Measurements from ENCODE around the gene PRB2. TPM values are rescaled to one million over a fixed set of nuclear protein-coding genes. Genes with fewer than 3 reads are reported as not detected.
"Not testable (repeated sequence)": the region's sequence is repeated elsewhere in the genome, so short reads cannot be mapped to it uniquely, and the experiment has no call there.

PRB2 gene
- total and polyA plus RNA-seq, 2 experiments from 2014 or later = 0.10 to 1.5 TPM

DNA sequence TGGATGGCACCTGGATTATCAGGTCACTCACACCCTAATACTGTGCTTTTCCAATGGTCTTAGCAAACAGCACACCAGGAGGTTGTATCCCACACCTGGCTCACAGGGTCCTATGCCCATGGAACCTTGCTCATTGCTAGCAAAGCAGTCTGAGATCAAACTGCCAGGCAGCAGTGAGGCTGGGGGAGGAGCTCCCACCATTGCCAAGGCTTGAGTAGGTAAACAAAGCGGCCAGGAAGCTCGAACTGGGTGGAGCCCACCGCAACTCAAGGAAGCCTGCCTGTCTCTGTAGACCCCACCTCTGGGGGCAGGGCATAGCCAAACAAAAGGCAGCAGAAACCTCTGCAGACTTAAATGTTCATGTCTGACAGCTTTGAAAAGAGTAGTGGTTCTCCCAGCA lies 17.9 kb downstream of the PRB2 start:
- H3K27me3 ChIP-seq; DNase-seq (ENCODE audit: low spot score); H3K4me1 ChIP-seq (ENCODE audit: insufficient read depth); H4K20me1 ChIP-seq (ENCODE audit: insufficient read depth, poor library complexity, severe bottlenecking); H3K4me2 ChIP-seq; H3K4me3 ChIP-seq; H3K79me2 ChIP-seq; H3K27ac ChIP-seq; H3K9me2 ChIP-seq (replicated peaks; ENCODE audit: insufficient read depth); H2AFZ ChIP-seq; H3K36me3 ChIP-seq (replicated peaks; ENCODE audit: insufficient read depth, low read depth): not testable (repeated sequence)
- 97% methylated on average over 3 of the region's 3 CpGs for WGBS (ENCODE audit: low lambda C conversion rate, missing lambda C conversion rate)
- H3K9me3 ChIP-seq (ENCODE audit: low read depth) = peaks cover 14% of the 10 kb centered on the region

DNA sequence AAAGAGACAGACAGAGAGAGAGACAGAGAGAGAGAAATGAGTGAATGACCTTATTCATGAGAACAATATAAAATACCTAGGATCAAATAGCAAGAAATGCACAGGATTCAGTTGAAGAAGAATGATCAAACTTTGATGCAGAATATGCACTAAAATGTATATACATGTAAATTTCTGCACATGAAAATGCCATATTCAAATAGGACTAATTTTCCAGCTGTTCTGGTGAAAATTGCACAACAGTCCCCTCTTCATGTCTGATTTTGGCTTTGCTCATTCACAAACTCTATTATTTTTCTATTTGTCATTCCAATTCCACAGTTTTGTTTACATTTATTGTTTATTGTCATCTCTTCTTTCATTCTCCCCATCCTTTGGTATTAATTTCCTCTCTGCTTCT lies 34.2 kb downstream of the PRB2 start:
- TF ChIP-seq EZH2 (IDR thresholded peaks at IDR 0.05; ENCODE audit: borderline replicate concordance) (no peak), EZH2phosphoT487 (IDR thresholded peaks at IDR 0.05; ENCODE audit: low read depth, severe bottlenecking, unreplicated experiment) (no peak)
- TF ChIP-seq, protein P1, sequence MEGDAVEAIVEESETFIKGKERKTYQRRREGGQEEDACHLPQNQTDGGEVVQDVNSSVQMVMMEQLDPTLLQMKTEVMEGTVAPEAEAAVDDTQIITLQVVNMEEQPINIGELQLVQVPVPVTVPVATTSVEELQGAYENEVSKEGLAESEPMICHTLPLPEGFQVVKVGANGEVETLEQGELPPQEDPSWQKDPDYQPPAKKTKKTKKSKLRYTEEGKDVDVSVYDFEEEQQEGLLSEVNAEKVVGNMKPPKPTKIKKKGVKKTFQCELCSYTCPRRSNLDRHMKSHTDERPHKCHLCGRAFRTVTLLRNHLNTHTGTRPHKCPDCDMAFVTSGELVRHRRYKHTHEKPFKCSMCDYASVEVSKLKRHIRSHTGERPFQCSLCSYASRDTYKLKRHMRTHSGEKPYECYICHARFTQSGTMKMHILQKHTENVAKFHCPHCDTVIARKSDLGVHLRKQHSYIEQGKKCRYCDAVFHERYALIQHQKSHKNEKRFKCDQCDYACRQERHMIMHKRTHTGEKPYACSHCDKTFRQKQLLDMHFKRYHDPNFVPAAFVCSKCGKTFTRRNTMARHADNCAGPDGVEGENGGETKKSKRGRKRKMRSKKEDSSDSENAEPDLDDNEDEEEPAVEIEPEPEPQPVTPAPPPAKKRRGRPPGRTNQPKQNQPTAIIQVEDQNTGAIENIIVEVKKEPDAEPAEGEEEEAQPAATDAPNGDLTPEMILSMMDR (IDR thresholded peaks at IDR 0.05; ENCODE audit: poor library complexity) = no peak
- H3K27me3 ChIP-seq = no peaks in the 10 kb centered on the region
- no peaks in the 10 kb centered on the region for H3K9me2 ChIP-seq (replicated peaks; ENCODE audit: insufficient read depth)
- H2AFZ ChIP-seq = no peak overlapping the region
- no peaks in the 10 kb centered on the region for H3K9me3 ChIP-seq (ENCODE audit: low read depth)
- no peak overlapping the region for H3K4me3 ChIP-seq
- H3K4me1 ChIP-seq (ENCODE audit: insufficient read depth) = no peaks in the 10 kb centered on the region
- DNase-seq (ENCODE audit: low spot score) = no peak
- H3K27ac ChIP-seq = no peak overlapping the region
- H3K79me2 ChIP-seq = no peaks in the 10 kb centered on the region
- H4K20me1 ChIP-seq (ENCODE audit: insufficient read depth, poor library complexity, severe bottlenecking) = no peaks in the 10 kb centered on the region
- H3K4me2 ChIP-seq = no peak overlapping the region
- H3K36me3 ChIP-seq (replicated peaks; ENCODE audit: insufficient read depth, low read depth) = no peaks in the 10 kb centered on the region

DNA sequence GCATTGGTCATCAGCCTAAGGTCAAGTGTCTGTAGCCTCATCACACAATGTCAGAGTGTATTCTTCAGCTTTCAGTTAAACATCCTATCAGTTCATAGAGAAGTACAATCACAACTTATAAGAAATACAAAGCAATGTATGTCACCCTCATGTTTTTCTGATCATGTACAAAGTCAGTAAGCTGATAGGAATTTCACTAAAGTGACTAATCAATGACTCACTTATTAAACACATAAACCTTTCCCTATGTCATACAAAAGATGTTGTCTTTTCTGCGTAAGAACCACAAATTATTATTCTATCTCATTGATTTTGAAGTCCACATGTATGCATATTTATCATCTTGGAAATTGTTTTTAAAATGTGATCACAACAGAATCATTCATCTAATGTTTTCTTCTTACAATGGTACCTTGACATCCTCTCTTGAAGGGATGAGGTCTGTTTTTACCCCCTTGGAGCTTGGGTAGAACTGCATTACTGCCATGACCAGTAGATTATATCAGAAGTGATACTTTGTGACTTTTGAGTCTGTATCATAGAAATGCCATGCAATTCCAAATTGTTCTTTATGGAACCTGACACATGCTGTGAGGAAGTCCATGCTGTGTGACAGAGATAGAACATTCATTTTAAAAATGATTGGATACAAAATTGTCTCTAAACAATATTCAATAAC lies 35.0 kb downstream of the PRB2 start:
- 89% methylated on average over 1 of the region's 1 CpG for WGBS (ENCODE audit: low lambda C conversion rate, missing lambda C conversion rate)
- H3K27me3 ChIP-seq; H3K4me1 ChIP-seq (ENCODE audit: insufficient read depth): not testable (repeated sequence)

DNA sequence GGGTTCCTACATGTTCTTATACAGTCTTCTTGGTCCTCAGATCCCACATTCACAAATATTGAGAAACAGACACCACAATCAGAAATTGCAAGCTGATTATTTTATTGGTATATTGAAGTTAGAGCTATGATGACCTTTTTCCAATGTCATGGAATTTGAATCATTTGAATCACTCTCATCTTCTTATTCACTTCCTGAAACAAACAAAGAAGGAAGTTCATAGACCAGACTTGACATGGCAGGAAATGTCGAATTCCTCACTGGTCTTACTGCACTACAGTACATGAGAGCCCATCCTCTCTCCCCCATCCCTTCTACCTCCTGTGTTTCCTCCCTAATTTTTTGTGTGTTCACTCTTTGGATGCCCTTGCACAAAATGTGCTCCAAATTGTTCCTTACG lies 43.6 kb downstream of the PRB2 start:
- not testable (repeated sequence) for H3K36me3 ChIP-seq (replicated peaks; ENCODE audit: insufficient read depth, low read depth); H3K27me3 ChIP-seq; H3K9me2 ChIP-seq (replicated peaks; ENCODE audit: insufficient read depth); H2AFZ ChIP-seq; H4K20me1 ChIP-seq (ENCODE audit: insufficient read depth, poor library complexity, severe bottlenecking); H3K4me3 ChIP-seq; DNase-seq (ENCODE audit: low spot score); H3K79me2 ChIP-seq; H3K4me1 ChIP-seq (ENCODE audit: insufficient read depth); H3K9me3 ChIP-seq (ENCODE audit: low read depth); H3K4me2 ChIP-seq; H3K27ac ChIP-seq
- WGBS (ENCODE audit: low lambda C conversion rate, missing lambda C conversion rate) = 89% methylated on average over 2 of the region's 2 CpGs

More for the DNA sequence above, 35.0 kb downstream of the PRB2 start:
- not testable (repeated sequence) for H3K9me3 ChIP-seq (ENCODE audit: low read depth); H2AFZ ChIP-seq; H3K9me2 ChIP-seq (replicated peaks; ENCODE audit: insufficient read depth); H3K36me3 ChIP-seq (replicated peaks; ENCODE audit: insufficient read depth, low read depth); H3K4me3 ChIP-seq; H4K20me1 ChIP-seq (ENCODE audit: insufficient read depth, poor library complexity, severe bottlenecking); H3K27ac ChIP-seq; H3K79me2 ChIP-seq; DNase-seq (ENCODE audit: low spot score); H3K4me2 ChIP-seq

DNA sequence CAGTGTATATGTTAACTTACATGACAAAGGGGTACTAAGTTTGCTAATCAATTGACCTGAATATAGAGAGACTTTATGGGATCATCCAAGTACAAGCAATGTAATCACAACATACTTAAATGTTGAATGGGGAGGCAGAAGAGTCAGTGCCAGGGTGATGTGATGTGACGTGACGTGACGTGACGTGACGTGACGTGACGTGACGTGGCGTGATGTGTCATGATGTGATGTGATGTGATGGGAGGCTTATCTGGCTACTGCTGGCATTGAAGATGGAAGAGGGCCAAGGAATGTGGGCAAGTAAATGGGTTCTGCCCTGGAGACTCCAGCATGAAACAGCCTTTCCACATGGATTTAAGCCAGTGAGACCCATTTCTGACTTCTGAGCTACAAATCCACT lies 46.9 kb downstream of the PRB2 start:
- no peak overlapping the region for H3K4me3 ChIP-seq
- H3K9me3 ChIP-seq (ENCODE audit: low read depth) = no peaks in the 10 kb centered on the region
- no peak overlapping the region for H3K4me2 ChIP-seq
- DNase-seq (ENCODE audit: low spot score) = no peak
- no peak for TF ChIP-seq EZH2phosphoT487 (IDR thresholded peaks at IDR 0.05; ENCODE audit: low read depth, severe bottlenecking, unreplicated experiment)
- TF ChIP-seq, protein P1 (IDR thresholded peaks at IDR 0.05; ENCODE audit: poor library complexity) = no peak
- no peak for TF ChIP-seq EZH2 (IDR thresholded peaks at IDR 0.05; ENCODE audit: borderline replicate concordance)
- H3K9me2 ChIP-seq (replicated peaks; ENCODE audit: insufficient read depth) = no peaks in the 10 kb centered on the region
- no peaks in the 10 kb centered on the region for H3K27me3 ChIP-seq
- H3K79me2 ChIP-seq = no peaks in the 10 kb centered on the region
- no peak overlapping the region for H3K27ac ChIP-seq
- no peaks in the 10 kb centered on the region for H3K36me3 ChIP-seq (replicated peaks; ENCODE audit: insufficient read depth, low read depth)
- H2AFZ ChIP-seq = no peak overlapping the region
- 95% methylated on average over 9 of the region's 9 CpGs for WGBS (ENCODE audit: low lambda C conversion rate, missing lambda C conversion rate)
- H4K20me1 ChIP-seq (ENCODE audit: insufficient read depth, poor library complexity, severe bottlenecking) = no peaks in the 10 kb centered on the region
- peaks cover 3% of the 10 kb centered on the region for H3K4me1 ChIP-seq (ENCODE audit: insufficient read depth)

All from hepatocyte (in vitro differentiated cells).